Stimulated activated CD8-positive, alpha-beta memory T cell treated with anti-CD3 and anti-CD28 coated beads, Interleukin-7, amount 100 ng/mL, for 1 hour (primary cell): ENCODE data around the gene FERD3L.
"Not testable (repeated sequence)": the region's sequence is repeated elsewhere in the genome, so short reads cannot be mapped to it uniquely, and the experiment has no call there.

Experiments
- DNase-seq, 2 donors: peaks; one replicate each; pipeline ENCODE4 v3.0.0-alpha.2; 2020; ENCODE audit warnings: low read depth in 2 of 2

Gene FERD3L, protein sequence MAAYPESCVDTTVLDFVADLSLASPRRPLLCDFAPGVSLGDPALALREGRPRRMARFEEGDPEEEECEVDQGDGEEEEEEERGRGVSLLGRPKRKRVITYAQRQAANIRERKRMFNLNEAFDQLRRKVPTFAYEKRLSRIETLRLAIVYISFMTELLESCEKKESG

DNA sequence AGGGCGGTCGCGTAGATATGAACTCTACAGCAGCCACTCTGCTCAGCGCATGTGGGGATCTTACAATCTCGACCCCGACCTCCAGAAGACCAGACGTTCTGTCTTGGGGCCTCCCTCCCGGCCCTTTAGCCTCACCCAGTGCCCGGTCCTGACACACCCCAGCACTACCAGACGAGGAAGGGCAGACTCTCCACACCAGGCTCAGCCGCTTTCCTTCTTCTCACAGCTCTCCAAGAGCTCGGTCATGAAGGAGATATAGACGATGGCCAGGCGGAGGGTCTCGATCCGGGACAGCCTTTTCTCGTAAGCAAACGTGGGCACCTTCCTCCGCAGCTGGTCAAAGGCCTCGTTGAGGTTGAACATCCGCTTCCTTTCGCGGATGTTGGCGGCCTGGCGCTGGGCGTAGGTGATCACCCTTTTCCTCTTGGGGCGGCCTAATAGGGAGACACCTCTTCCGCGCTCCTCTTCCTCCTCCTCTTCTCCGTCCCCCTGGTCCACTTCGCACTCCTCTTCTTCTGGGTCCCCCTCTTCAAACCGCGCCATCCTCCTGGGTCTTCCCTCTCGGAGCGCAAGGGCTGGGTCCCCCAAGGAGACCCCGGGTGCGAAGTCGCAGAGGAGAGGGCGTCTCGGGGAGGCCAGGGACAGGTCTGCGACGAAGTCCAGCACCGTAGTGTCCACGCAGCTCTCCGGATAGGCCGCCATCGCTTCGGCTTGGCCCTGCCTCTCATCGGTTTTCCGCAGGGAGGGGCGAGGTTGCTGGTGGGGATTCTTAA lies at the start of gene FERD3L:
FERD3L (minus strand) TSS at position 761 of the 773 bp plus-strand sequence; CDS start at position 702, 59 bp downstream.
- DNase-seq, result no peak

- DNase-seq, result not testable (repeated sequence)
Observed at GRCh38 chr7:19194417-19194816, 49.2 kb upstream of the FERD3L start.

DNA sequence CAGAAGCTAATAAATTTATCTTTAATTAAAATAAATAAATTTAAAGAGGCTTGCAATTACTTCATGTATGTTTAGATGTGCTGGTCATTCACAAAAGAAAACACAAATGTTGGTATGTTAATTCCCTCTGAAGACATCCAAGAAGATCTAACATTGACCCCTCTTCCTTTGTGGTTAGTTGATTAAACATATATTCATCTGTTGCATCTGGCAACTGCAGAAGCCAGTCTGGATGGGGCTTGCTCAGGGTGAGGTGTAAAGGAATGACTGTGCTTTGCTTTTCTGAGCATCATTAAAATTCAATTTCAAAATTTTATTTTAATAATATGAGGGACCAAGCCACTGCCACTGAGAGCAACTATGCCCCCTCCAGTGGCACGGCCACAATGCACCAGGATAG lies 36.4 kb upstream of the FERD3L start:
- DNase-seq, result no peak

DNA sequence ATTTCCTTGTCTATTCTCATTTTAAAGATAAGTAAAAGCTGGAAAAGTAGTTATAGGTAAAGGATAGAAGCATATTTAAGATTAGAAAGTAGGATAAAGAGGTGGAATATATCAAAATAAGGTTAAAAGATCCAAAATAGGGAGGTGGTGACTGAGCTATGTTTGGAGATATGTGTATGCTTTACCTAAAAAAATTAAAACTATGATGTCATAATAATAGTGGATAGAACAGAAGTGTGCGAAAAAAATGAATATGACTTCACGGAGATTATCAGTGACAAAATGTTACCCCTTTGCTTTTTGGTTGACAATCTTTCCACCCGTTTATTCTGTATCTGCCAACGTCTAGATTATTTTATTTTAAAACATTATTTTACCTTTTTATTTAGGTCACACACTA lies 33.4 kb upstream of the FERD3L start:
- DNase-seq, result no peak

DNA sequence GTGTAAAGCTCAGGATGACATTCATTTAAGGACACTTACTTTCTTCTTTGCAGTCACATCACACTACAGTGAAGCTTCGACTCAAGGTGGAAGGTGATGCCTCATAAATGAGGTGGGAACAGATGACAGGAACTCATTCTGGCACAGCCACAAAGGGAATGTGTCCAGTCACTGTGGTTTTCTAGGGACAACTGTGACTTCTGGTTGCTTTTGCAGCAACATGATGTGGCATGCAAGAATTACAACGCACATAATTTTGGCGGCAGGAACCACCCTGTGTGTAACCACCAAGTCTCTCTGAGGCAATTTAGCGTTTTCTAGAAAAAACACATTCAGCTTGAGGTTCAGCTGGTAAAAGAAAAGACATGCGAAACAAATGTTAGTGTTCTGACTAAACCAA lies 32.0 kb upstream of the FERD3L start:
- no peak for DNase-seq

GRCh38 chr7:19175241-19175640 lies 30.0 kb upstream of the FERD3L start:
- no peak for DNase-seq

- DNase-seq, result no peak
Observed at GRCh38 chr7:19161671-19162070, 16.4 kb upstream of the FERD3L start.

DNA sequence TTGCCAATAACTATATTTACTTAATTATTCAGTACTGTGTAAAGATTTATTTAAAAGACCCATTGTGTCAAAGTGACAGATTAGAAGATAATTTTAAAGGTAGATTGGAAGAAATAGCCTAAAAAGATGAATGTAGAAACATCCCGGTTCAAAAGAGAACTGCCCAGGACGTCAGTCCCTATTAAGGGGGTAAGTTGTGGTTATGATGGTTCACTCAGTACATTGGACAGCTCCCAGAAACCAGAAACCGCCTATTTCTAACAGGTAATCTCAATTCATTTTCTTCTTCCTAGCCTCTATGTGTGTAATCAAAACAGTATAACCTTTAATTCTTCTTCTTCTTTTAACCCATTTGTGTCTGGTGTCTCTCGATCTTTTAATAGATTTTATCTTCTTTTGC lies 1.5 kb upstream of the FERD3L start:
- DNase-seq, result no peak

GRCh38 chr7:19145434-19146115 lies 354 bp upstream of the FERD3L start:
- no peak for DNase-seq

DNA sequence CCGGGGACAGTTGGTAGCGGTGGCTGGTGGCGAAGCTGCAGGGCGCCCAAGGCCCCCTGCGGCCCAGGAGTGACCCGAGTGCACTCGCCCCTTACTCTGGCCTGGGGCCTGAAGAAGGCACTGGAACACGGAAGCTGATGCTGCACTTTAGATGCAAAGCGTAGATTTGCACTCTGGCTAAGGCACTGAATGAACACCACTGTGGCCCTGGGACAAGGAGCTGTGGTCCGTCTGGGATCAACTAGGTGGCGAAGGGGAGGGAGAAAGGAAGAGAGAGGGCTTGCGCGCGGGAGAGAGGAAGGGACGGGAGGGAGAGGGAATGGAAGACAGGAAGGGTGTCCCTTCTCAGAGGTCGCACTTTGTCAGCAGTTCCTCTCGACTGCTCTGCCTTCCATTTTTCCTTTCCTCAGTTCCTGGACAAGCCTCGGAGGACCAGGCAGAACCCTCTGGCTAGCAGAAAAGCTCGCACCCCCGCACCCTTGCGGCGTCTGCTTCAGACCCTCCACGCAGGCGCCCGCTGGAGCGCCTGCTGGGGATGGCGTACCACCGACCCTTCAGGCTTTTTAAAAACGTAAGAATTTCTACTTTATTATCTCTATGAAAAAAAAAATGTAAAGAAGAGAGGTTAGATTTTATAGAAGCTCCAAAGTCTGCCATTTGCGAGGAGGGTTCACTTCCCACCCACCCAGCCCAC lies 1.2 kb downstream of the FERD3L start:
- no peak for DNase-seq

- DNase-seq, result no peak
Observed at GRCh38 chr7:19139706-19140327, 5.4 kb downstream of the FERD3L start.

DNA sequence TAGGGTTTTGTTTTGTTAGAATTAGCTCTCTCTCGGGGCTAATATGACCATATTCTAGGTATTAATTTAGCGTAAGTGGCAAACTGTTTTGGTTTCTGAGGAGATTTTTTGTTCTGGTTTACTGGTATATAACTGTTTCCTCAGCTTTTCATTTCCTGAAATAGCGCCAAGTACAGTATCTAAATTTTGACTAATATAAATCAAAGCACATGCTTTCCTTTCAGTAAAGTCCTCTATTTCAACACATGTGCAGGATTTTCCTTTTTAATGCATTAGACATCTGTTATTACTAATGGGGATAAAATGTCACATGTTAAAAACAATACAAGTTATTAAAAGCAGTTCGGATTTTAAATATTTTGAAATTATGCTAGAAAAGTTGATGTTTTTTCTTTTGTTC lies 11.3 kb downstream of the FERD3L start:
- no peak for DNase-seq

DNA sequence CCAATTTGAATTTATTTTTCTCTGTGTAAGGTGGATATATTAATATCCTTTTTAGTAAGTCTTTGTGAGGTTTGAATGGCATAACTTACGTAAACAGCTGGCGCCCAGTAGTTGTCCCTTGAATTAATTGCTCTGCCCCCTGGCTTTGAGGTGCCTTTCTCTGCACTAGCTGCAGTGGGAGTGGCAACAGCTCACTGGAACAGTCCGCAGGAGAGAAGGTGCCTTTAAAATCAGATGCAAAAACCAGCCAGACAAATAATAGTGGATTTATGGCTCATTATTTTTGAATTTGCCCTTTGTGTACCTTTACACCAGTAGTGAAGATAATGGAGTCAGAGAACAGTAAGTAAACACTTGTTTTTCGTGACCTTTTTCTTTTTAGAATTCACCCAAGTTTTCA lies 11.8 kb downstream of the FERD3L start:
- no peak for DNase-seq

DNA sequence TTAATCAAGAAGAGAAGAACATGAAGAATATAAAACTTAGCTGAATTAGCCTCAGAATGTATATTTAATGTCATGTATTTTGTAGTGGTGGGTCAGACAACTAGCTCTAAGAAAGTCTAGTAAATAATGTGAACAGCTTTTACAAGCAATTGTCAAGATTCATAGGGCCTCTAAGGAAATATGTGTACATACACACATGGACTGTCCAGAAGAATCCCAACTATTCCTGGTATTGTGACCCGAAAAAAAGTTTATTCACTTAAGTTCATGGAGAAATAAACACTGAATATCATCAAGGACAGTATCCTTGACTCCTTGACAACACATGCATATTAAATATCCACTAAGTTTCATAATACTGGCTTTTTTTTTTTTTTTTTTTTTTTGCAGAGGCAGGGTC lies 16.4 kb downstream of the FERD3L start:
- no peak for DNase-seq

DNA sequence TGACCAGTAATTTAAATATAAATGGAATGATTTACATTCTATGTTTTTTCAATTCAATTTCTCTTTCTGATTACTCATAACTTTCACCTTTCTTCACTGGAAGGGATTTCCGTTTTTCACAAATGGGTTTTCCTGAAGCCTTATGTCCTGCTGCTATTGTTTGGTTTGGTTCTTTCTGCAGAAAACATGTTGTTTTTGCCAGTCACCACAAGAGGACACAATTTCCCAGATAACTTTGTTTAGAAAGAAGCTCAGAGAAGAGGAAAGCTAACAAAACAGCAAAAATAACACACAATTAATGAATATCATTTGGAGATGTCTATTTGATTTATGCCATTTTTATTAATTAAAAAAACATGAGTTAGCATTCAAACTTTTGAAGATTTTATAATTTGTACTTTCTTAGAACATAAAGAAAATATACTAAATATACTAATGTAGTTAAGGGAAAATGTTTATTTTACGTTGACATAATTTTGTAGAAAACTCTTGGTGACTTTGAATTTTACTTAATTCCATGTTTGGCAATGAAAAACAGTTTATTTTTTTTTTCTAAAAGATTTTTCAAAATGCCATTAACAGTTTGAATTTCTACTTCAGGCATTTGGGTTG lies 23.1 kb downstream of the FERD3L start:
- DNase-seq, result no peak

GRCh38 chr7:19119870-19120486 lies 25.2 kb downstream of the FERD3L start:
- DNase-seq, result no peak

GRCh38 chr7:19119372-19119771 lies 25.8 kb downstream of the FERD3L start:
- no peak for DNase-seq

DNA sequence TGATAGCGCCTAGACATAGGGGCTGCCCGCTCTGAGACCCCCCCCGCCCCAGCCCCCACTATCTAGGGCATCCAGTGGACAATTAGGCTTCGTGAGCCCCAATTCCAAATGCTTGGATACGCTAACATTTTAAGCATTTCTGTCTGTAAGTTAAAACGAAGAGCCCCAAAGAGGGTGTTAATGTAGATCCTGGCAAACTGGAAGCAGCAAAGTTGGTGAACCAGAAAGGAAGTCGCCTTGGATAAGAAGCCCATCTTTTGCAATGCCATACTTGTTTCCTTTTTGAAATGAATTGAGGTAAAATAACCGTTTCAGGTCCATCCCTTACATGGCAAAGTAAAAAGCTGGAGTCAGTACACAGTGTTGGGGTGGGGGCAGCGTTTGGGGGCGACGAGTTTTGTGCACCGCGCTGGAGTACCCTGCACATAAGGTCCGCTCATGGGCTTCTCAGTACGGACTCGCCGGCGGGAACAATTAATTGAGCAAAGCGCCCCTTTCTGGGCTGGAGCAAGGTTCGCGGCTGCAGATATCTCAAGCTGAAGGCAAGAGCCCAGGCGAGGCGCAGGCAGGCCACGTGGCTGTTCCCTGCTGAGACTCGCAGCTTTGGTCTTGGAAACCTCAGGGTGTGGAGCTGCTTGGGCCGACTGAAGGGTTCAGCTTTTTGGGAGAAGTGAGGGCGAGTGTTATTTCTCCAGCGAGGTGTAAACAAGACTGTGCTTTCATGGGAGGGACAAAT lies 26.4 kb downstream of the FERD3L start:
- DNase-seq, result no peak

GRCh38 chr7:19117870-19118608 lies 27.2 kb downstream of the FERD3L start:
- no peak for DNase-seq
